Activated T-cell treated with anti-CD3 and anti-CD28 coated beads, Interleukin-2, amount 50 U/mL, for 72 hours (primary cell): ENCODE measurements around the gene C2orf69. TPM values are rescaled to one million over a fixed set of nuclear protein-coding genes. Genes with fewer than 3 reads are reported as not detected.

ENCODE experiments used
- ATAC-seq, 2 donors: fragments of 150-1000 bp; cut with Tn5 transposase; replicated peaks in 1 of 2; 2 replicates each; pipeline ENCODE4 v1.10.0; 2021; ENCODE audit warnings: moderate library complexity in 2 of 2, mild to moderate bottlenecking in 1 of 2
- DNase-seq, 2 donors: peaks; one replicate each; pipeline ENCODE4 v3.0.0; 2021 to 2022; ENCODE audit warnings: mixed read lengths in 1 of 2
- H3K27ac Mint-ChIP-seq: one replicate; pipeline ENCODE4 v1.8.0; 2022; ENCODE audit warnings: mild to moderate bottlenecking, moderate library complexity, mixed read lengths
- H3K27me3 Mint-ChIP-seq: one replicate; pipeline ENCODE4 v1.8.0; 2022; ENCODE audit warnings: low read depth, mixed read lengths
- H3K36me3 Mint-ChIP-seq, 2 donors: one replicate each; pipeline ENCODE4 v1.8.0; 2022; ENCODE audit warnings: mixed read lengths in 2 of 2, mild to moderate bottlenecking in 1 of 2; ENCODE audit not compliant: insufficient read depth in 2 of 2
- H3K4me1 Mint-ChIP-seq: one replicate; pipeline ENCODE4 v1.8.0; 2022; ENCODE audit warnings: low read depth, mixed read lengths
- H3K4me3 Mint-ChIP-seq, 2 donors: one replicate each; pipeline ENCODE4 v1.8.0; 2022; ENCODE audit warnings: mild to moderate bottlenecking in 2 of 2, mixed read lengths in 2 of 2, moderate library complexity in 2 of 2
- H3K9me3 Mint-ChIP-seq, 2 donors: one replicate each; pipeline ENCODE4 v1.8.0; 2022; ENCODE audit warnings: mixed read lengths in 2 of 2
- total RNA-seq, 2 donors: library from RNA; stranded (reverse); gene quantifications; one replicate each; pipeline ENCODE4 v1.2.3, GENCODE V29; 2022

C2orf69 gene
- total RNA-seq, 2 donors from 2014 or later: 16.3 to 19.1 TPM

DNA sequence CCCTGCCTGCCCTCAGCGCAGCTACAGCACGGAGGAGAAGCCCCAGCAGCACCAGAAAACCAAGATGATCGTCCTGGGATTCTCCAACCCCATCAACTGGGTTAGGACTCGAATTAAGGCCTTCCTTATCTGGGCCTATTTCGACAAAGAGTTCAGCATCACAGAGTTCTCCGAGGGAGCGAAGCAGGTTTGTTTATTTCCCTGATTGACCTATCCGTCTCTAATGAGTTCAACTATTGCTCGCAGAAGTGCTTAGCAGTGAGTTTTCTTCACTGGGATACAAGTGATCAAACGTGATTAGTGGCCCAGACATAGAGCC is 44.9 kb downstream of the C2orf69 start:
- Mint-ChIP-seq H3K9me3 (no peaks in the 10 kb centered on the region), H3K4me1 (peaks cover 63% of the 10 kb centered on the region), H3K4me3 (peak overlapping the region; percentile 99 to 100), H3K27me3 (no peaks in the 10 kb centered on the region), H3K36me3 (peaks cover 0 to 5% of the 10 kb centered on the region in 2 donors), H3K27ac (peak overlapping the region; percentile 96)
- DNase-seq: no peak
- no peak for ATAC-seq

DNA sequence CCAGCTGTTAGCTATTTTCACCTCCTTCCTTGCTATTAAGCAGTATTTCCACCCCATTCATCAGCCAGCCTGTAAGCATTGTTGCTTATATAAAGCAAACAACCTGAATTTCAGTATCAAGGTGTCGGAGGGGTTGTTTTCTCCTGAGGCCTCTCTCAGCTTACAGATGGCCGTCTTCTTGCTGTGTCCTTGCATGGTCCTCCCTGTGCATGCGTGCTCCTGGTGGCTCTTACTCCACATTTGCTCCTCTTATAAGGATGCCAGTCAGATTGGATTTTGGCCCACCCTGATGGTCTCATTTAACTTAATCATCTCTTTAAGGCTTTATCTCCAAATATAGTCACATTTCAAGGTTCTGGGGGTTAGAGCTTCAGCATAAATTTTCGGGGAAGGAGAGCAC is 46.9 kb downstream of the C2orf69 start:
- DNase-seq (no peak), ATAC-seq (no peak)
- Mint-ChIP-seq H3K4me1 (peaks cover 55% of the 10 kb centered on the region), H3K27ac (peak overlapping the region; percentile 5), H3K4me3 (peak overlapping the region; percentile 0 to 2), H3K9me3 (no peaks in the 10 kb centered on the region), H3K27me3 (no peaks in the 10 kb centered on the region), H3K36me3 (peaks cover 6 to 11% of the 10 kb centered on the region in 2 donors)

- H3K27ac Mint-ChIP-seq: peak overlapping the region; percentile 62
- DNase-seq (peak in 1 of 2 donors; percentile 16), ATAC-seq (peak; percentile 95 to 97)
- H3K4me3 Mint-ChIP-seq: peak overlapping the region in 1 of 2 donors; percentile 36
- no peaks in the 10 kb centered on the region for H3K27me3 Mint-ChIP-seq
- peaks cover 8 to 16% of the 10 kb centered on the region in 2 donors for H3K36me3 Mint-ChIP-seq
- peaks cover 21% of the 10 kb centered on the region for H3K4me1 Mint-ChIP-seq
- H3K9me3 Mint-ChIP-seq: no peaks in the 10 kb centered on the region
Measured at GRCh38 chr2:199962203-199962602, 51.1 kb downstream of the C2orf69 start.

- H3K27me3 Mint-ChIP-seq: no peaks in the 10 kb centered on the region
- peaks cover 8 to 13% of the 10 kb centered on the region in 2 donors for H3K36me3 Mint-ChIP-seq
- H3K9me3 Mint-ChIP-seq: no peaks in the 10 kb centered on the region
- no peak for ATAC-seq
- peak overlapping the region; percentile 73 for H3K27ac Mint-ChIP-seq
- DNase-seq: no peak
- no peak overlapping the region for H3K4me3 Mint-ChIP-seq
- H3K4me1 Mint-ChIP-seq: peaks cover 7% of the 10 kb centered on the region
Measured at GRCh38 chr2:199966405-199966804, 55.3 kb downstream of the C2orf69 start.

DNA sequence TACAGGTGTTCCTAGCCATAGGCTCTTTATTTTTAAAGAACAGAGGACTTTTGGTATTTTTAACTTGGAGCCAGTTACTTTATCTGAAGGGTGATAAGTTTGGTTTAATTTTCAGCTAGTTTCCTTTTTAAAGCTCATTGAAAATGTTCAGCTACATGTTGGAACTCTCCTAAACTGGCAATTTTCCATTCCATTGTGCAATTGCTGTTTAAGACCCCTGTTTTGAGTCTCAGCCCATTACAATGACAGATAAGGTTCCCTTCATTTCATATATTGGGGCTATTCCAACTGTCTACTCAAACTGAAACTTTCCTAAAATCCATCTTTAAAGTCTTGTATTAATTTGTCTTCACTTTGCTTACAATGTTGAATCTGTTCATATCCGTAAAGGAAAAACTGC is 55.9 kb downstream of the C2orf69 start:
- Mint-ChIP-seq H3K4me1 (peaks cover 7% of the 10 kb centered on the region), H3K9me3 (no peaks in the 10 kb centered on the region), H3K27ac (no peak overlapping the region), H3K36me3 (peaks cover 6 to 13% of the 10 kb centered on the region in 2 donors), H3K4me3 (no peak overlapping the region), H3K27me3 (no peaks in the 10 kb centered on the region)
- ATAC-seq: no peak
- no peak for DNase-seq

DNA sequence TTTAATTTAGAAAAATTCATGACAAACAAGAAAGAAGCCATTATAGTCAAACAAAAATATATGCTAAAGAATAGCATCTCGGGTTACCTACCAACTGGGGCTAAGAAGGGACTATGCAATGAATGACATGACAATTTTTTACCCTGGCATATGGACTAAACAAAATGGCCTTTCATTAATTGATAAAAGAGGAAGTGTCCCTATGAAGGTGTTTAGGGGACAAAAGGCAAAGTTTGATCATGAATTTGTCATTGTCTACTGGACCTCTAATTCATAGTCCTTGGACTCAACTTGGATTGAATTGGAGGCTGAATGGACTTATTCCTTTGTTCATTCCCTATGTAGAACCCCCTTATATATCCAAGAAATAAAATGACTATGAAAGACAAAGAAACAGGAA is 57.0 kb downstream of the C2orf69 start:
- H3K9me3 Mint-ChIP-seq: no peaks in the 10 kb centered on the region
- H3K27me3 Mint-ChIP-seq: no peaks in the 10 kb centered on the region
- DNase-seq: no peak
- H3K4me3 Mint-ChIP-seq: no peak overlapping the region
- ATAC-seq: no peak
- peaks cover 2 to 7% of the 10 kb centered on the region in 2 donors for H3K36me3 Mint-ChIP-seq
- no peaks in the 10 kb centered on the region for H3K4me1 Mint-ChIP-seq
- no peak overlapping the region for H3K27ac Mint-ChIP-seq

DNA sequence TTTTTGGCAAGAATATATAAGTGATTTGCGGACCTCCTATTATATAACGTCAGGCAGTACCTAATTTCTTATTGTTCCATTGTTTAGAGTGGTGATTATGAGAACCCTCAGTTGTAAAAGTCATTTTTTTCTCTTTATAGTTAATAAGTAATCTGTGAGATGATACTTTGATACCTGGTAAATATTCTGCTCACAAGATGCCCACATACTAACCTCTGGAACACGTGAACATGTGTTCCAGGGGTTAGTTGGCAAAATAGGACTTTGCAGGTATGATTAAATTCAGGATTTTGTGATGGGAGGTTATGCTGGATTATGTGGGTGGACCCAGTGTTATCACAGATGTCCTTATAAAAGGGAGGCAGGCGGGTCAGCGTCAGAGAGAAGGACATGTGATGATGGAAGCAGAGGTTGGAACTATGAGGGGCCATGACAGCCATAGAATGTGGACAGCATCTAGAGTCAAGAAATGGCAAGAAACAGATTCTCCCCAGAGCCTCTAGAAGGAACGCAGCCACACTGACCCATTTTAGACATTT is 61.1 kb downstream of the C2orf69 start:
- H3K27ac Mint-ChIP-seq: no peak overlapping the region
- peaks cover 0 to 3% of the 10 kb centered on the region in 2 donors for H3K9me3 Mint-ChIP-seq
- peaks cover 4 to 5% of the 10 kb centered on the region in 2 donors for H3K36me3 Mint-ChIP-seq
- no peak for ATAC-seq
- H3K4me3 Mint-ChIP-seq: no peak overlapping the region
- no peak for DNase-seq
- H3K4me1 Mint-ChIP-seq: peaks cover 8% of the 10 kb centered on the region
- H3K27me3 Mint-ChIP-seq: no peaks in the 10 kb centered on the region

GRCh38 chr2:199973703-199974102 is 62.6 kb downstream of the C2orf69 start:
- DNase-seq: no peak
- Mint-ChIP-seq H3K36me3 (peaks cover 5 to 6% of the 10 kb centered on the region in 2 donors), H3K27me3 (no peaks in the 10 kb centered on the region), H3K27ac (peak overlapping the region; percentile 31), H3K4me1 (peaks cover 23% of the 10 kb centered on the region), H3K4me3 (no peak overlapping the region), H3K9me3 (peaks cover 0 to 3% of the 10 kb centered on the region in 2 donors)
- ATAC-seq: no peak

DNA sequence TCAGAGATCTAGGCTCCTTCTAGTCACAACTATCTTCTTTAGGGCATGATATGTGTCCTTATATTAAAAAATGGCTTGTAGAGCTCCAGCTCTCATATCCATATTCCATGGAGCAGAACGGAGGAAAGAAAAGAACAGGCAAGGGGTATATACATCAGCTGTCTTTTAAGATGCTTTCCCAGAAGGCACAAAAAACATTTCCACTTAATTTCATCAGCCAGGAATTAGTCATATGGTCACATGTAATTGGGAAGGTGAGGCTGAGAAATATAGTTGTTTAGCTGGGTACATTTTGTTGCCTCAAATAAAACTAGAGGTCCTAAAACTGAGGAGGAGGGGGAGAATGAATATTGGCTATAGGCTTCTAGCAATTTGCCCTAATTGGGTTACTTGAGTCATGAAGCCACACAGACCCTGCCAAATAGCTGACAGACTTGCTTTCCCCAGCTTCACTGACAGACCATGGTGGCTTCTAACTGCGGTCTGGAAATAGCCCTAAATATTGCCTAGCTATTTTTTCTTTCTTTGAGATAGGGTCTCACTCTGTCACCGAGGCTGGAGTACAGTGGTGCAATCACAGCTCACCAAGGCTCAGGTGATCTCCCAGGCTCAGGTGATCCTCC is 64.3 kb downstream of the C2orf69 start:
- Mint-ChIP-seq H3K4me1 (peaks cover 34% of the 10 kb centered on the region), H3K27me3 (no peaks in the 10 kb centered on the region), H3K36me3 (peaks cover 5 to 6% of the 10 kb centered on the region in 2 donors), H3K4me3 (no peak overlapping the region), H3K9me3 (peaks cover 0 to 3% of the 10 kb centered on the region in 2 donors), H3K27ac (peak overlapping the region; percentile 71)
- DNase-seq: no peak
- ATAC-seq: no peak

Other genes with a start within 250 kb of the C2orf69 start
- 1 to 10 TPM; 1.3 to 2.2 TPM for gene FTCDNL1, start 60.1 kb upstream of the C2orf69 start, total RNA-seq
- 10 to 100 TPM; 13.3 to 14.7 TPM for gene TYW5, start 44.2 kb downstream of the C2orf69 start, total RNA-seq
- 10 to 100 TPM; 30.4 to 34.6 TPM for gene MAIP1, start 44.3 kb downstream of the C2orf69 start, total RNA-seq